HepG2 (cell line): ENCODE measurements around the gene HOXB2. TPM values are rescaled to one million over a fixed set of nuclear protein-coding genes. Genes with fewer than 3 reads are reported as not detected.
A peak's percentile ranks its signal among the peaks of the same experiment; 100 is the strongest.

ENCODE experiments used
- ATAC-seq: fragments of 200-7000 bp; cut with Tn5 transposase; 3 replicates; pipeline ENCODE4 v1.9.1; 2020; ENCODE audit warnings: mild to moderate bottlenecking, moderate library complexity
- BruUV-seq: library from RNA; stranded (reverse); fragments of 400-500 nt; replicated peaks from 2 replicates; lab custom pipeline; 2021; lab: Mats Ljungman, UMichigan
- CTCF ChIA-PET: fragments of 300-600 bp; formaldehyde crosslinking; extraction: SDS; loops from one replicate; lab custom pipeline; 2021; ENCODE audit warnings: low total read pairs, inconsistent platforms, low intra/inter-chr PET ratio; lab: Yijun Ruan, JAX
- POLR2A ChIA-PET: fragments of 350-600 bp; sonication (Branson Sonifier 250); formaldehyde crosslinking; loops from one replicate; lab custom pipeline; 2020; ENCODE audit warnings: antibody characterized with exemption, inconsistent platforms; lab: Yijun Ruan, JAX
- DNase-seq: peaks from one replicate; pipeline ENCODE4 v3.0.0-alpha.2; 2015; ENCODE audit warnings: low spot score
- FAIRE-seq: peaks from 3 replicates; lab custom pipeline; 2011; peaks lifted over from hg19 to GRCh38; lab: Jason Lieb, UNC
- H2AFZ ChIP-seq: one replicate; pipeline ENCODE4 v1.6.1; 2011; ENCODE audit warnings: low read length, inconsistent platforms
- H3K27ac ChIP-seq: fragments of 300-600 bp; 3 replicates; pipeline ENCODE4 v1.8.0; 2011; ENCODE audit warnings: mixed run types, mild to moderate bottlenecking, mixed read lengths, low read length, inconsistent platforms; ENCODE audit not compliant: insufficient read depth; ENCODE audit errors: extremely low read length
- H3K27me3 ChIP-seq, 2 experiments: fragments of 200-600 bp in 1 of 2; 2 replicates in 1 of 2; 3 replicates in 1 of 2; pipeline versions ENCODE4 v1.6.0 to v1.8.0; 2011; ENCODE audit warnings: low read length in 2 of 2, mild to moderate bottlenecking in 2 of 2, moderate library complexity in 2 of 2, inconsistent platforms in 1 of 2; ENCODE audit not compliant: insufficient read depth in 2 of 2, control insufficient read depth in 1 of 2
- H3K36me3 ChIP-seq, 2 experiments: fragments of 200-600 bp in 1 of 2; replicated peaks in 1 of 2; 2 replicates in 1 of 2; 3 replicates in 1 of 2; pipeline versions ENCODE4 v1.5.1 to v1.8.0; 2011; ENCODE audit warnings: low read length in 2 of 2, inconsistent platforms in 1 of 2; ENCODE audit not compliant: insufficient read depth in 2 of 2, control insufficient read depth in 1 of 2
- H3K4me1 ChIP-seq: 2 replicates; pipeline ENCODE4 v1.5.1; 2012; ENCODE audit warnings: low read length, inconsistent platforms; ENCODE audit not compliant: insufficient read depth
- H3K4me2 ChIP-seq: 2 replicates; pipeline ENCODE4 v1.6.0; 2011; ENCODE audit warnings: low read depth, low read length, inconsistent platforms
- H3K4me3 ChIP-seq, 3 experiments: fragments of 200-600 bp in 1 of 3; sonication (generic), shearing (Covaris generic) in 1 of 3; replicated peaks in 1 of 3; 2 replicates each; pipeline ENCODE4 v1.5.1; 2011 to 2016; ENCODE audit warnings: low read length in 3 of 3, inconsistent platforms in 2 of 3, low read depth in 2 of 3, mild to moderate bottlenecking in 2 of 3, control low read depth in 1 of 3, mixed read lengths in 1 of 3; ENCODE audit not compliant: insufficient read depth in 1 of 3
- H3K79me2 ChIP-seq: one replicate; pipeline ENCODE4 v1.6.1; 2011; ENCODE audit warnings: low read length, inconsistent platforms; ENCODE audit not compliant: insufficient read depth
- H3K9ac ChIP-seq: 2 replicates; pipeline ENCODE4 v1.6.0; 2011; ENCODE audit warnings: mild to moderate bottlenecking, low read depth, low read length, inconsistent platforms; ENCODE audit not compliant: insufficient read depth
- H3K9me3 ChIP-seq: 2 replicates; pipeline ENCODE4 v1.5.1; 2012; ENCODE audit warnings: mild to moderate bottlenecking, low read length
- H4K20me1 ChIP-seq: 2 replicates; pipeline ENCODE4 v1.6.0; 2011; ENCODE audit warnings: inconsistent platforms, mild to moderate bottlenecking, low read length, moderate library complexity; ENCODE audit not compliant: insufficient read depth
- DMTF1 ChIP-seq: sonication (generic); formaldehyde crosslinking; IDR thresholded peaks from 2 replicates; pipeline ENCODE4 v1.4.0; 2020; ENCODE audit warnings: mild to moderate bottlenecking, missing genetic modification reagents
- EZH2 ChIP-seq: conservative IDR thresholded peaks from 2 replicates; pipeline ENCODE4 v1.6.1; 2012; ENCODE audit warnings: mild to moderate bottlenecking, low read depth, low read length, moderate library complexity
- HES4 ChIP-seq: sonication (generic); formaldehyde crosslinking; IDR thresholded peaks from 2 replicates; pipeline ENCODE4 v1.9.0; 2021; ENCODE audit warnings: mild to moderate bottlenecking, missing genetic modification reagents, borderline replicate concordance
- MAFK ChIP-seq, 2 experiments: IDR thresholded peaks in 1 of 2; conservative IDR thresholded peaks in 1 of 2; 2 replicates each; pipeline ENCODE4 v1.6.1; 2011; ENCODE audit warnings: improper control_type of control experiment in 2 of 2, low read length in 2 of 2
- PREB ChIP-seq: sonication (generic); formaldehyde crosslinking; IDR thresholded peaks from 2 replicates; pipeline ENCODE4 v1.4.0; 2020; ENCODE audit warnings: missing genetic modification reagents
- SMARCE1 ChIP-seq: fragments of 450-650 bp; IDR thresholded peaks from 2 replicates; pipeline ENCODE4 v1.6.1; 2017; ENCODE audit warnings: borderline replicate concordance
- TCF7L2 ChIP-seq: IDR thresholded peaks from 2 replicates; pipeline ENCODE4 v1.6.1; 2011; ENCODE audit warnings: mild to moderate bottlenecking, low read depth, low read length, moderate library complexity
- ZFP36 ChIP-seq: fragments of 150-350 bp; IDR thresholded peaks from 2 replicates; pipeline ENCODE4 v1.6.1; 2018; ENCODE audit warnings: borderline replicate concordance, low read length, low read depth; ENCODE audit not compliant: partially characterized antibody
- WGBS: methylation state at CpG from one replicate; pipeline ENCODE4 v1.1.6; 2017; ENCODE audit warnings: low lambda C conversion rate; 5-methylcytosine and 5-hydroxymethylcytosine counted together
- in situ Hi-C: cut with HindIII; loops from 2 replicates; pipeline ENCODE4 v1.10.0; 2017; ENCODE audit warnings: low pct_unique_long_range_greater_than_20kb; ENCODE audit not compliant: extremely low pct_ligation_motif_present
- intact Hi-C: fragments of 100-400 bp; cut with micrococcal nuclease; formaldehyde crosslinking; loops from one replicate; pipeline ENCODE4 v1.10.0; 2022; ENCODE audit not compliant: unreplicated experiment
- polyA plus RNA-seq, 8 experiments: library from polyadenylated mRNA; depleted of rRNA in 3 of 8; stranded (reverse) in 7 of 8; unstranded in 1 of 8; fragments of >200 nt; fragmentation: Illumina TruSeq in 4 of 8; extraction: Trizol in 4 of 8; gene quantifications; 2 replicates each; pipeline versions ENCODE4 v1.2.1 to v1.2.3, GENCODE V29; 2011 to 2016; ENCODE audit warnings: low read depth in 4 of 8, missing spikeins in 1 of 8, mixed read lengths in 1 of 8; ENCODE audit not compliant: insufficient read depth in 1 of 8
- total RNA-seq, 5 experiments: library from RNA; depleted of rRNA; stranded (reverse); fragments of >200 nt; fragmentation: Illumina TruSeq; extraction: Trizol; gene quantifications; 2 replicates each; pipeline ENCODE4 v1.2.3, GENCODE V29; 2016; ENCODE audit warnings: low read depth in 1 of 5
- TF ChIP-seq, protein P1 (sequence below): sonication (generic); formaldehyde crosslinking; IDR thresholded peaks from 2 replicates; pipeline ENCODE4 v1.8.1; 2022; ENCODE audit warnings: low read depth, mild to moderate bottlenecking, missing genetic modification reagents

HOXB2 gene
- total and polyA plus RNA-seq, 2 of the 13 experiments (the other 11 are each of a cell fraction or from before 2014, with no cell fraction given): not detected

DNA sequence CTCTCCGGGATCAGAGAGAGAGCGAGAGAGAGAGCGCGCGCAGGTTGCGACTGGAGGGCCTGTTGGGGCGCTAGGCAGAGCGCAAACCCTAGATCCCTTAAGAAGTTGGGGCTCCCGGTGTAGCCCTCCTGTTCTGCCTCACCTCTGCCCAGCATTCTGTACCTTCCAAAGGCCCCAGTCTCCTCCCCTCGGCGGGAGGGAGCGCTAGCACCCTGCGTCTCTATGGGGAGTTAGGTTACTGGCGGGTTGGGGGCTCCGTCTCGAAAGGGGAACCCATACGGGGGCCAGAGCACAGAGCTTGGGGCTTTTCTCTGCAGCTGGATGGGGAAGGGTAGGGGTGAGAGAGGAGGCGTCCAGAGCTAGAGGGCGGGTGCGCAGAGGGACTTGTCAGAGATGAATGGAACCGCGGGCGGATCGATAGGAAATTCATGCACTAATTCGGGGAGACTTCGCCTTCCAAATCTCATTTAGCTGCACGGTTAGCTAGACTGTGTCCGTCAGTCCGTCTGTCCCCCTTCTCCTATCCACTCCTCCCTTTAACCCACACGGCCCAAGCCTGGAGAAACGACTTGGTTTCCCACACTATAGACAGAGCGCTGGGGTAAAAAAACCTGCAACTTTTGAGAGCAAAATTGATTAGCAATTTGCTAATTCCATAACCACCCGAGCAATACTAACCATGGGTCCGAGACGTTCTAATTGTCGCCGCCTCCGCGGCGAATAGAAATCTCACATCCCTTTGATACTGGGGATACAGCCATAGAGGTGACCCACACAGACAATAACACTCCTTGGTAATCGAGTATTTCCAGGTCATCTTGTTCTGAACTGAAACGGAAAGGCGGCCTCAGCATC, 33.9 kb upstream of the HOXB2 start:
- ChIA-PET POLR2A (no interaction called here), CTCF (no interaction called here)
- Histone ChIP-seq H3K27ac (no peak overlapping the region), H2AFZ (no peak overlapping the region), H3K4me2 (no peak overlapping the region), H4K20me1 (no peaks in the 10 kb centered on the region; the same call in 1 of the 2 replicates), H3K36me3 (no peaks in the 10 kb centered on the region), H3K27me3 (peaks cover 31 to 89% of the 10 kb centered on the region in 2 experiments), H3K9me3 (no peaks in the 10 kb centered on the region), H3K79me2 (no peaks in the 10 kb centered on the region), H3K9ac (no peak overlapping the region), H3K4me3 (no peak overlapping the region), H3K4me1 (no peaks in the 10 kb centered on the region)
- TF ChIP-seq MAFK (conservative IDR thresholded peaks at IDR 0.05 in 1 of 2, IDR thresholded peaks at IDR 0.05 in 1 of 2; ENCODE audit: low read length in 2 of 2): no peak
- peak; percentile 94 for TF ChIP-seq EZH2
- TF ChIP-seq ZFP36: peak; percentile 25
- in situ Hi-C loops (no loop called here), intact Hi-C loops (no loop called here)
- ATAC-seq (no peak), FAIRE-seq (no peak), DNase-seq (no peak)
- BruUV-seq: no TSS peak
- WGBS: 30% methylated on average over 41 of the region's 43 CpGs

DNA sequence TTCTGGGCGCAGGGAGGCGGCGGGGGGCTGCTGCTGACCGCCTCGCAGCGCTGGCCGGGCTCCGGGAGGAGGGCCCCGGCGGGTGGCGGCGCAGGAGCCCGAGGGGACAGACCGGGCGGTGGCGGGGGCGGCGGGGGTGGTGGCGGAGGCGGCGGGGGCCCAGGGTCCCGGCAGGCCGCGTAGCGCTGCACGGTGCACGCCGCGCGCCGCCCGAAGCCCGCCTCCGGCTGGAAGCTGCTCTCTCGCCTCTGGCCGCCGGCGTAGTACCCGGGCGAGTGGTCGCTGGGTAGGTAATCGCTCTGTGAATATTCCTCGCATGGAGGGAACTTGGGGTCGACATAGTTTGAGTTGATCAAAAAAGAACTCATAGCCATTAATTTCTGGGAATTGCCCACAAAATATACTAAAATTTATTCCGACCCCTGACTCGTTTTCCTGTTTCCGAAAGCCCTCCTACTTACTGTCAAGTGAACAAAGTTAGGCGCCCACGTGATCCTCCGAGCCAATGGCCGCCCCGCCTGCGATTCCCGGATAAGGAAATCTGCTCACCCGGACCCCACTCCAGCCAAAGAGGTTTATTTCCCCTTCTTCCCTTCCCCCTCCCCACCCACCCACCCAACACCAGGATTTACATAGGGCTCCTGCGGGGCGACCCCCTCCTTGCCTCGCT, 33.2 kb upstream of the HOXB2 start, which contains the start of gene HOXB4:
HOXB4 (minus strand) TSS at position 405 of the 670 bp plus-strand sequence; CDS start at position 374, 31 bp downstream.
- Histone ChIP-seq H3K4me2 (no peak within 1 kb of the TSS), H3K4me3 (no peak within 1 kb of the TSS), H4K20me1 (no peaks in the 10 kb centered on the region; the same call in 1 of the 2 replicates), H3K27ac (no peak within 1 kb of the TSS), H3K9ac (no peak within 1 kb of the TSS), H3K79me2 (no peaks in the 10 kb centered on the region), H3K9me3 (no peaks in the 10 kb centered on the region), H3K36me3 (no peaks in the 10 kb centered on the region), H3K4me1 (no peaks in the 10 kb centered on the region), H2AFZ (no peak within 1 kb of the TSS), H3K27me3 (peaks cover 34 to 89% of the 10 kb centered on the region in 2 experiments)
- in situ Hi-C loops (no loop called here), intact Hi-C loops (no loop called here)
- no peak for FAIRE-seq
- ChIA-PET POLR2A (no interaction called here), CTCF (no interaction called here)
- ATAC-seq: no peak
- no peak for DNase-seq
- WGBS: 49% methylated on average over 46 of the region's 58 CpGs
- no TSS peak for BruUV-seq
- TF ChIP-seq PREB (no peak), HES4 (CRISPR knock-in tag) (no peak), SMARCE1 (no peak), TCF7L2 (no peak), DMTF1 (no peak)
- TF ChIP-seq, protein P1, sequence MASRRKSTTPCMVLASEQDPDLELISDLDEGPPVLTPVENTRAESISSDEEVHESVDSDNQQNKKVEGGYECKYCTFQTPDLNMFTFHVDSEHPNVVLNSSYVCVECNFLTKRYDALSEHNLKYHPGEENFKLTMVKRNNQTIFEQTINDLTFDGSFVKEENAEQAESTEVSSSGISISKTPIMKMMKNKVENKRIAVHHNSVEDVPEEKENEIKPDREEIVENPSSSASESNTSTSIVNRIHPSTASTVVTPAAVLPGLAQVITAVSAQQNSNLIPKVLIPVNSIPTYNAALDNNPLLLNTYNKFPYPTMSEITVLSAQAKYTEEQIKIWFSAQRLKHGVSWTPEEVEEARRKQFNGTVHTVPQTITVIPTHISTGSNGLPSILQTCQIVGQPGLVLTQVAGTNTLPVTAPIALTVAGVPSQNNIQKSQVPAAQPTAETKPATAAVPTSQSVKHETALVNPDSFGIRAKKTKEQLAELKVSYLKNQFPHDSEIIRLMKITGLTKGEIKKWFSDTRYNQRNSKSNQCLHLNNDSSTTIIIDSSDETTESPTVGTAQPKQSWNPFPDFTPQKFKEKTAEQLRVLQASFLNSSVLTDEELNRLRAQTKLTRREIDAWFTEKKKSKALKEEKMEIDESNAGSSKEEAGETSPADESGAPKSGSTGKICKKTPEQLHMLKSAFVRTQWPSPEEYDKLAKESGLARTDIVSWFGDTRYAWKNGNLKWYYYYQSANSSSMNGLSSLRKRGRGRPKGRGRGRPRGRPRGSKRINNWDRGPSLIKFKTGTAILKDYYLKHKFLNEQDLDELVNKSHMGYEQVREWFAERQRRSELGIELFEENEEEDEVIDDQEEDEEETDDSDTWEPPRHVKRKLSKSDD (CRISPR knock-in tag): no peak
